Transverse colon (tissue), 3 donors: ENCODE data around the gene RWDD1.

Experiments used
- POLR2A ChIP-seq: fragments of 450-650 bp; IDR thresholded peaks from one replicate; pipeline ENCODE4 v1.6.1; 2016; ENCODE audit warnings: antibody characterized with exemption, mild to moderate bottlenecking, moderate library complexity
- TF ChIP-seq, protein P1 (sequence below), 5 experiments: fragments of 200-600 bp in 3 of 5; fragments of 450-650 bp in 2 of 5; sonication (generic) in 3 of 5; IDR thresholded peaks; 1 replicate in 2 of 5; 2 replicates in 3 of 5; pipeline ENCODE4 v1.5.1; 2016 to 2017; ENCODE audit warnings: antibody characterized with exemption in 5 of 5, inconsistent platforms in 3 of 5, mild to moderate bottlenecking in 2 of 5, moderate library complexity in 1 of 5

DNA sequence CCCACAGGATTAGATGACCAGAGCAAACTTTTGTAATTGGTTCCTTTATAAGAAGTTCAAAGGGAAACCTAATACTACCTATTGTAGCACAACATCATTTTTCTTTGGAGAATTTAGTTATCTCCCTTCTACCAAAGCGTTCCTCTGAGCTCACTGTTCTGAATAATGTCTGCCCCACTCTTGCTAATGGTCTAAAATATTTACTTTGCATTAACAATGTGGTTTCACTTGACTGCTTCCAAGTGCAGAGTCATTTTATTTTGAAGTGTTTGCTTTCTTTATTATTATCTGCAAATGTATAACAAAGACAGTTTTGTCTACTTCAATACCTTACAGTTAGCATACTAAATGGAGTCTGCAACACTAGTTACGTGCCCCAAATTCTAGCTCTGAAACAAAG, 40.9 kb upstream of the RWDD1 start:
- no peak for TF ChIP-seq POLR2A
- TF ChIP-seq, protein P1, sequence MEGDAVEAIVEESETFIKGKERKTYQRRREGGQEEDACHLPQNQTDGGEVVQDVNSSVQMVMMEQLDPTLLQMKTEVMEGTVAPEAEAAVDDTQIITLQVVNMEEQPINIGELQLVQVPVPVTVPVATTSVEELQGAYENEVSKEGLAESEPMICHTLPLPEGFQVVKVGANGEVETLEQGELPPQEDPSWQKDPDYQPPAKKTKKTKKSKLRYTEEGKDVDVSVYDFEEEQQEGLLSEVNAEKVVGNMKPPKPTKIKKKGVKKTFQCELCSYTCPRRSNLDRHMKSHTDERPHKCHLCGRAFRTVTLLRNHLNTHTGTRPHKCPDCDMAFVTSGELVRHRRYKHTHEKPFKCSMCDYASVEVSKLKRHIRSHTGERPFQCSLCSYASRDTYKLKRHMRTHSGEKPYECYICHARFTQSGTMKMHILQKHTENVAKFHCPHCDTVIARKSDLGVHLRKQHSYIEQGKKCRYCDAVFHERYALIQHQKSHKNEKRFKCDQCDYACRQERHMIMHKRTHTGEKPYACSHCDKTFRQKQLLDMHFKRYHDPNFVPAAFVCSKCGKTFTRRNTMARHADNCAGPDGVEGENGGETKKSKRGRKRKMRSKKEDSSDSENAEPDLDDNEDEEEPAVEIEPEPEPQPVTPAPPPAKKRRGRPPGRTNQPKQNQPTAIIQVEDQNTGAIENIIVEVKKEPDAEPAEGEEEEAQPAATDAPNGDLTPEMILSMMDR (IDR thresholded peaks at IDR 0.05): no peak
